Measurements from ENCODE around the gene LONP2. TPM values are rescaled to one million over a fixed set of nuclear protein-coding genes. Genes with fewer than 3 reads are reported as not detected.
"Not testable (repeated sequence)": the region's sequence is repeated elsewhere in the genome, so short reads cannot be mapped to it uniquely, and the experiment has no call there.

LONP2 gene
- total RNA-seq, 2 donors from 2014 or later: 56.5 to 64.9 TPM

- intact Hi-C loops (cut with DNase I): loop anchor here (5.0 to 10.0 kb wide), 2 partner anchors 182 to 270 kb away; no protein-coding TSS in a partner anchor
- DNase-seq (ENCODE audit: low spot score): no peak
These were observed 111.1 kb downstream of the LONP2 start for GRCh38 chr16:48354877-48355855.

GRCh38 chr16:48356633-48357376 lies 112.7 kb downstream of the LONP2 start:
- intact Hi-C loops (cut with DNase I): loop anchor here in 1 of 2 donors (10.0 kb wide), 1 partner anchor 268 kb away; no protein-coding TSS in a partner anchor

DNA sequence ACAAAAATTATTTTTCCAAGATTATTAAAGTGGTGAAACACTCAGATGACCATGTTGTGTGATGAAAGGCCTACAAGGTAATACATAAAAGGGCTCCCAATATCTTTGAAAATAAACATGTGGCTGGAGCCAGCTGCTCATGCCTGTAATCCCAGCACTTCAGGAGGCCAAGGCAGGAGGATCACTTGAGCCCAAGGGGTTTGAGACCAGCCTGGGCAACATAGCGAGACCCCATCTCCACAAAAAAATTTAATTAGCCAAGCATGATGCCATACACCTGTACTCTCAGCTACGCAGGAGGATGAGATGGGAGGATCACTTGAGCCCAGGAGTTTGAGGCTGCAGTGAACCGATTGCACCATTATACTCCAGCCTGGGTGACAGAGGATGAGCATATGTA lies 114.3 kb downstream of the LONP2 start:
- intact Hi-C loops (cut with DNase I): loop anchor here in 1 of 2 donors (10.0 kb wide), 1 partner anchor 266 kb away; no protein-coding TSS in a partner anchor
- no peak for DNase-seq (ENCODE audit: low spot score)

More at GRCh38 chr16:48356633-48357376, 112.7 kb downstream of the LONP2 start:
- DNase-seq (ENCODE audit: low spot score): no peak

DNA sequence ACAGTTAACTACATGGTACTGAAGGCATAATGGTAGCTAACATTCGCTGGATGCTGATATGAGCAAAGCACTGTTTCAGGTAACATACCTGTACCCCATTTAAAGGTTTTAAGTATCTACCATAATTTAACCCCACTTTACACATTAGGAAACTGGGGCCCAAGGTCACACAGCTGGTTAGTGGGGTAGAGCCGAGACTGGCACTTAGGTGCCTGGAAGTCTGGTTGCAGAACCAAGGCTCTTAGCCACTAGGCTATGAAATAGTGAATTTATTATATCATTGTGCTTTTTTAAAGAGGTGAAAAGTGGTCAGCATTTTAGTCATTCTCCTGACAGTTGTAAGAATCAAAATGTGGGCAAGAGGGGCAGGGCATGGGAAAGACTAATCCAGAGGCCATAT lies 115.9 kb downstream of the LONP2 start:
- intact Hi-C loops (cut with DNase I): loop anchor here (10.0 kb wide), 1 partner anchor 265 kb away; no protein-coding TSS in a partner anchor
- no peak for DNase-seq (ENCODE audit: low spot score)

- no peak for DNase-seq (ENCODE audit: low spot score)
- intact Hi-C loops (cut with DNase I): loop anchor here in 1 of 2 donors (10.0 kb wide), 1 partner anchor 264 kb away; no protein-coding TSS in a partner anchor
These were observed 116.9 kb downstream of the LONP2 start for GRCh38 chr16:48361012-48361411.

DNA sequence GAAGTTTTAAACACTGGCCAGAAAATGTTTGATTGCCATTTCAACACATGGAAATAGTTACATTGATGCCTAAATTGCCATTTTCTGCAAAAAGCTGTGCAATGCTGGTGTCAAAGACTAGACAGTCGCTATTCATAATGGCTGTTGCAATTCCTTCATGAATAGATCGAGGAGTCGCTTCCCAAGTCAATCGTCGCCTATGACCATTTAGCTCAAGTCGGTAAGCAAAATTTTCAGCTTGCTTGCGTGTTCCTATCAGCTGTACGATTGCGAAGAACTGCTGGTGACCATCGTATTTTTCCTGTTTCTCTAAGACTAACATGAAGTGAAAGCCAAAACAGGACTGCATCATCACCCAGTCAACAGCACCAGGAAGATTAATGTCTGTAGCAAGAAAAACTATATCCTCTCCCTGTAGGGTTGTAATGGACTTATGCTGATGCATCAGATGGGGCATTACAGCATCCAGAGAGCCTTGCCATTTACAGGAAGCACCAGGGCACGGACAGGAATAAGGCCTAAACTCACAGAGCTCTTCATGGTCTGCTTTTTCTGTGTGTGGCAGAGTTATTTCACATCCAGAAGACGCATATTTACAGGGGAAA lies 117.5 kb downstream of the LONP2 start:
- intact Hi-C loops (cut with DNase I): loop anchor here in 1 of 2 donors (10.0 kb wide), 1 partner anchor 263 kb away; no protein-coding TSS in a partner anchor

DNA sequence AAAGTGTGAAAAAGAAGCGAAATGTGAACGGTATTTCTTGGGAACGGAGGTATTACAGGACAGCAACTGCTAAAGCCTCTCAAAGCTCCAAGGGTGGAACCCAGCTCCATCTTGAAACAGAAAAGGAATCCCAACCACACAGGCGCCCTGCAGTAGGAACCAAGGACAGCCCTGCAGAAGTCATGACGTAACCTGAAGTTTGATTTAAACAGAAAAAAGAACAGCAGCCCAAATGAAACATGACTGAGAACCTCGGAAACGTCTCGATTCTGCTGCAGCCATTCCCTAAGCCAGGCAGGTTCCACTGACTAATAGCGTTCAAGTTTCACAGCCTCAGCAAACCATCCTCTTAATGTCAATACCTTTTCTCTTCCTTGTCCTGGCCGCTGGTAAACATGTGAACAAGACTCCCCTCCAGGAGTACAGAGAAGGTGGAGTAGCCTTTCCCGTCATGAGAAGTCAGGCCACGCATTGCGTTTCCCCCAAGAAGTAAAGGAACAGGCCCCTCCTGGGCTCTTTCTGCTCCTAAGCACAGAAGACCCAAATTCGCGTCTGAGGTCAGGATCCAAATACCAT lies 121.0 kb downstream of the LONP2 start:
- no peak for DNase-seq (ENCODE audit: low spot score)
- intact Hi-C loops (cut with DNase I): loop anchor here in 1 of 2 donors (10.0 kb wide), 1 partner anchor 260 kb away; no protein-coding TSS in a partner anchor

More for the DNA sequence above, 117.5 kb downstream of the LONP2 start:
- DNase-seq (ENCODE audit: low spot score): no peak

GRCh38 chr16:48365601-48366164 lies 121.6 kb downstream of the LONP2 start:
- DNase-seq (ENCODE audit: low spot score): peak; percentile 97
- intact Hi-C loops (cut with DNase I): loop anchor here in 1 of 2 donors (10.0 kb wide), 1 partner anchor 259 kb away; no protein-coding TSS in a partner anchor

- no peak for DNase-seq (ENCODE audit: low spot score)
- intact Hi-C loops (cut with DNase I): loop anchor here in 1 of 2 donors (10.0 kb wide), 1 partner anchor 258 kb away; no protein-coding TSS in a partner anchor
These were observed 122.3 kb downstream of the LONP2 start for GRCh38 chr16:48366165-48367093.

DNA sequence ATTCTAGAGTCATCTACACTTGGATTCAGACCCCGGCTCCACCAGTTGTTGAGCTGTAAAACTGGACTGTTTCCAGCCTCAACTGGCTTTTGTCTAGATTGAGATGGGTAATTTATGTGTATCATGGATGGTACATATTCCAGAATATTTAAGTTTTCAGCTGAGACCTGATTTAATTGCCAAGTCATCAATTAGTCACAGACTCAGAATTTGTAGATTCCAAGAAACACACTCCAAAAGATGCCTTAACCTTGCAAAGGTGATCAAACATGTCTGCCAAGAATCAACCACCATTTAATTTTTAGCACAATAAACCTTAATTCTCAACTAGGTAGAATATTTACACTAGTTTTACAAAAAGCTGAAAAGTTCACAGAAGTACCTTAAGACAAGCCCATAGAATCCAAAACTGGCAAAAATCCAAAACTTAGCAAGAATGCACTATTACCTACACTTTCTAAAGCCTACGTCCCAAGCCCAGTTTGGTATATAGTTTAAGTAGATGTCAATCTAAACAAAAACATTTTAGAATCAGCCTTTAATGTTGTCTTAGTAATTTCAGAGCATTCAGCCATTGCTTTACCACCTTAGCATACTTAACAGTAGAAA lies 123.4 kb downstream of the LONP2 start:
- intact Hi-C loops (cut with DNase I): loop anchor here in 1 of 2 donors (10.0 kb wide), 1 partner anchor 257 kb away; no protein-coding TSS in a partner anchor

GRCh38 chr16:48369765-48370164 lies 125.7 kb downstream of the LONP2 start:
- DNase-seq (ENCODE audit: low spot score): no peak
- intact Hi-C loops (cut with DNase I): loop anchor here in 1 of 2 donors (10.0 kb wide), 1 partner anchor 255 kb away; no protein-coding TSS in a partner anchor

More for the DNA sequence above, 123.4 kb downstream of the LONP2 start:
- DNase-seq (ENCODE audit: low spot score): no peak

DNA sequence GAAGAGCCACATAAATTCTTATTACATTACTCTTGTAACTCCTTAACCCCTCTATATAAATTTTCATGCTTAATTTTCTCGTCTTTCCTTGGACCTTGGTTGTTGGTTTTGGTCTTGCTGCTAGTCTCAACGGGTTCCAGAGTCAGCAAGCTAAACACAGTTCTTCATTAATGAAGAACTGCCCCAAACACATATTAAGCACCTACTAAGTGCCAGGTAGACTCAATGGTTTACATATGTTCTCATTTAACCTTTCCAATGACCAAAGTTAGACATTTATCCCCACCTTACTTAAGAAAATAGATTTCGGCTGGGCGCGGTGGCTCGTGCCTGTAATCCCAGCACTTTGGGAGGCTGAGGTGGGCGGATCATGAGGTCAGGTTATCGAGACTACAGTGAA lies 126.1 kb downstream of the LONP2 start:
- intact Hi-C loops (cut with DNase I): no loop called here

DNA sequence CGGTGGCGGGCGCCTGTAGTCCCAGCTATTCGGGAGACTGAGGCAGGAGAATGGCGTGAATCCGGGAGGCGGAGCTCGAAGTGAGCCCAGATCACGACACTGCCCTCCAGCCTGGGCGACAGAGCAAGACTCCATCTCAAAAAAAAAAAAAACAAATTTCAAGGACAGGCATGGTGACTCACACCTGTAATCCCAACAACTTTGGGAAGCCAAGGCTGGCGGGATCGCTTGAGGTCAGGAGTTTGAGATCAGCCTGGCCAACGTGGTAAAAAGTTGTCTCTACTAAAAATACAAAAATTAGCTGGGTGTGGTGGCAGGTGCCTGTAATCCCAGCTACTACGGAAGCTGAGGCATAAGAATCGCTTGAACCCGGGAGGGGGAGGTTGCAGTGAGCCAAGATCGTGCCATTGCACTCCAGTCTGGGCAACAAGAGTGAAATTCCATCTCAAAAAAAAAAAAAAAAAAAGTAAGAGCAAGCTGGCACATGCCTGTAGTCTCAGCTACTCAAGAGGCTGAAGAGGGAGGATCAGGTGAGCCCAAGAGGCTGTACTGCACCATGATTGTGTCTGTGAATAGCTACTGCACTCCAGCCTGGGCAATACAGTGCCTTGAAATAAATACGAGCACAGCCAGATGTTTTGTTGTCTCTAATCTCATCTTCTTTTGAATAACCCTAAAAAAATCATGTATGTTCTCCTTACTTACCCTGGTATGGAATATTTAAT lies 126.7 kb downstream of the LONP2 start:
- DNase-seq (ENCODE audit: low spot score); intact Hi-C loops (cut with DNase I): not testable (repeated sequence)

More for the DNA sequence above, 126.1 kb downstream of the LONP2 start:
- DNase-seq (ENCODE audit: low spot score): no peak

GRCh38 chr16:48371393-48371780 lies 127.3 kb downstream of the LONP2 start:
- intact Hi-C loops (cut with DNase I): no loop called here
- DNase-seq (ENCODE audit: low spot score): no peak

GRCh38 chr16:48372744-48373143 lies 128.6 kb downstream of the LONP2 start:
- intact Hi-C loops (cut with DNase I): no loop called here
- no peak for DNase-seq (ENCODE audit: low spot score)
